Epithelial cell of prostate (primary cell): ENCODE data around the gene RNF138.
"Not testable (repeated sequence)": the region's sequence is repeated elsewhere in the genome, so short reads cannot be mapped to it uniquely, and the experiment has no call there.

Experiments
- DNase-seq: peaks from one replicate; pipeline ENCODE4 v3.0.0-alpha.2; 2011; ENCODE audit warnings: low read depth, low spot score
- H3K27ac ChIP-seq: fragments of 450-650 bp; 2 replicates; pipeline ENCODE4 v1.5.1; 2017; ENCODE audit warnings: mild to moderate bottlenecking

The RNF138 gene

DNA sequence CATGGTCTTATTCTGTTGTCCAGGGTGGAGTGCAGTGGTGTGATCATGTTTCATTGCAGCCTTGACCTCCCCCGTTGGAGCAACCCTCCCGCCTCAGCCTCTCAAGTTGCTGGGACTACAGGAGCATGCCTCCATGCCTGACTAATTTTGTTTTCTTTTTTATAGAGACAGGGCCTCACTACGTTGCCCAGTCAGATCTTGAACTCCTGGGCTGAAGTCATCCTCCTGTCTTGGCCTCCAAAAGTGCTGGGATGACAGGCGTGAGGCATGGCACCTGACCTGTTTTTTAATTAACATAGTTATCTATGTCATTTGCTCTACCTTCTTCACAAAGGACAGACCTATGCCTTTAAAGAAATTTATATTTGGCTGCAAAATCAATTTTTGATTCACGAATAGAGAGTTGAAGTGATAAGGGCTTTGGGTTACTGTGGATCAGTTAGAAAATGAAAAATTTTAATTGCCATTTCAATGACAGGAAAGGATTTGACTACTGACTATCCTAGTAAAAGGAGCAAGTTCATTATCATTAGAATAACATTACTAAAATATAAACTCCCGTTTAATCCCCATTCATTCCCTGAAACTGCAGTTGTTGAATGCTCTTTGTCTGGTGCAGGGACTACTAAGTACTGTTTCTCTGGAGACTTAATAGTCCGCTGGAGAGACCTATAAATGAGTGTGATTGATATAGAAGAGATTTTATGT is 3.7 kb downstream of the RNF138 start:
- DNase-seq, result no peak

DNA sequence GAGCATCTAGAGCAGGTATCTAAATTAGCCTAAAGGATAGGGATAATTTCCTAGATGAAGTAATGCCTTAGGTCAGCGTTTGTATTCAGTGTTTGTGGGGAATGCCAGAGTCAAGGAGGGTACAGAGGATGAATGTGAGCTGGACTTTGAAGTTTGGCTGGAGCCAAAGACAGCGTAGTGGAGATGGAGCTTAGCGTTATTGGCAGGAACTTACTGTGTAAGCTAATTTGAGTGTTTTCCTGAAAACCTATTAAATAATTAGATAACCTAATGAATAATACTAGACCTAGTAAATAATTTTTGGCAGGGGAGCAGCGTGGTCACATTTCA is 4.2 kb downstream of the RNF138 start:
- no peak for DNase-seq
- no peak overlapping the region for H3K27ac ChIP-seq

More for the DNA sequence above, 3.7 kb downstream of the RNF138 start:
- H3K27ac ChIP-seq, result no peak overlapping the region

DNA sequence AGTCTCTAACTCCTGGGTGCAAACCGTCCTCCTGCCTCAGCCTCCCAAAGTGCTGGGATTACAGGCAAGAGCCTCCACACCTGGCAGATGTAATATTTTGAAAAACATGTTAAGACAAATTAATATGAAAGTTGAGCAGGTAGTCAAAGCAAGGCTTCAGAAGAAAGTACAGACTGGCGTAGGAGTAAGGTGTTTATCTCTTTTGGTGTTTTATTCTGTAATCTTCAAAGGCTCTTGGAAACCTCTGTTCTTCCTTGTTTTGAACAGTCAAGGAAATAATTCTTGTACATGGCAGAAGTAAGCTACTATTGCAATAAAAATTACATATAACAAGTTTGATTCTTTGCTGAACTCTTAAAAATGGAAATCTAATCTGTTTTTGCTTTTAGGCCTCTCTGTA is 5.3 kb downstream of the RNF138 start:
- H3K27ac ChIP-seq, result no peak overlapping the region
- DNase-seq, result no peak

DNA sequence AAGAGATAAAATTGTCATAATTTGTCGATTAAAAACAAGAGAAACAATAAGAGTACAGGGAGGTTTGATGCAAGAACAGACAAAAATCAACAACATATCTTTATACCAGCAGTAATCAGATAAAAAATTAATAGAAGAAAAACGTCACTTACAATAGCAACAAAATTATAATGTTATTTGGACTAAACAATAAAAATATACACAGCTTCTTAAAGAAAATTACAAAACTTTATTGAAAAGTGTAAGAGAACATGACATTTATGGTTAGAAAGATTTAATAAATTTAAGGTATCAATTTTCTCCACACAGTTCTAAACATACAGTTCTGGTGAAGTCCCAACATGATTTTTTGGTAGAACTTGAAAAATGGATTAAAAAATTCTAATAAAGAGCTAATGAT is 12.8 kb downstream of the RNF138 start:
- no peak overlapping the region for H3K27ac ChIP-seq
- no peak for DNase-seq

DNA sequence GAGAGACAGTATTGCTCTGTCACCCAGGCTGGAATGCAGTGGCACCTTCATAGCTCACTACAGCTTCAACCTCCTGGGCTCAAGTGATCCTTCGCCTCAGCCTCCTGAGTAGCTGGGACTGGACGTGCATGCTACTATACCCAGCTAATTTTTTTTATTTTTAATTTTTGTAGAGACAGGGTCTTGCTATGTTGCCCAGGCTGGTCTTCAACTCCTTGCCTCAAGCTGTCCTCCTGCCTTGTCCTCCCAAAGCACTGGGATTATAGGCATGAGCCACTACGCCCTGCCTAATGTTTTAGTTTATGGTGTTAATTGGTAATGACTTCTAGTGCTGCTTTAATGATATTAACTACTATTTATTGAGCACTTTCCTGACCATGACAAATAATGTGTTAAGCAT is 18.3 kb downstream of the RNF138 start:
- H3K27ac ChIP-seq, result no peak overlapping the region
- no peak for DNase-seq

DNA sequence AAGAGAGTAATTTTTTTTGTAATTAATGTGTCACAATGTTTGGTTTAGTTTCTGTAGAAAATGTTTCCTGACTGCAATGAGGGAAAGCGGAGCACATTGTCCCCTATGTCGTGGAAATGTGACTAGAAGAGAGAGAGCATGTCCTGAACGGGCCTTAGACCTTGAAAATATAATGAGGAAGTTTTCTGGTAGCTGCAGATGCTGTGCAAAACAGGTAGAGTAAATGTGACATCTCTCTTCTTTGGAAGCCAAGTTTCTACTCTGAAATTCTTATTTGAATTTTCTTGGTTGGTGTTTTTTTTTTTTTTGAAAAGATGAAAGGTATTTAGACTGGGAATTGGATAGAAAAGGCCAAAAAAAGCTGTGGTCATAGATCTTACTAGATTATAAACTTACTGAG is 20.0 kb downstream of the RNF138 start:
- DNase-seq, result no peak
- H3K27ac ChIP-seq, result no peak overlapping the region

DNA sequence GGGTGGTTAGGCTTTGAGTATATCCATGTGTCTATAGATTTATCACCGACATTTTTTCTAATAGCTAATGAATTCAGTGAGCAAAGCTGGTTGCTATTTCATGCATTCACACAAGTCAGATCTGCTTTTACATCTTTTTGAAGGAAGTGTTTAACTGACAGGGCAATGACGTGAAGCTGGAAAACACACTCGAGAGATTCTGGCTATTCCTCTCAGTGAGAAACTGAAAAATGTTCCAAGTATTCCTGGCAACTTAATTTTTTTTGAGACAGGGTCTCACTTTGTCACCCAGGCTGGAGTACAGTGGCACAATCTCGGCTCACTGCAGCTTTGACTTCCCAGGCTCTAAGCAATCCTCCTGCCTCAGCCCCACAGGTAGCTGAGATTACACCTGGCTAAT is 21.2 kb downstream of the RNF138 start:
- no peak overlapping the region for H3K27ac ChIP-seq
- no peak for DNase-seq

DNA sequence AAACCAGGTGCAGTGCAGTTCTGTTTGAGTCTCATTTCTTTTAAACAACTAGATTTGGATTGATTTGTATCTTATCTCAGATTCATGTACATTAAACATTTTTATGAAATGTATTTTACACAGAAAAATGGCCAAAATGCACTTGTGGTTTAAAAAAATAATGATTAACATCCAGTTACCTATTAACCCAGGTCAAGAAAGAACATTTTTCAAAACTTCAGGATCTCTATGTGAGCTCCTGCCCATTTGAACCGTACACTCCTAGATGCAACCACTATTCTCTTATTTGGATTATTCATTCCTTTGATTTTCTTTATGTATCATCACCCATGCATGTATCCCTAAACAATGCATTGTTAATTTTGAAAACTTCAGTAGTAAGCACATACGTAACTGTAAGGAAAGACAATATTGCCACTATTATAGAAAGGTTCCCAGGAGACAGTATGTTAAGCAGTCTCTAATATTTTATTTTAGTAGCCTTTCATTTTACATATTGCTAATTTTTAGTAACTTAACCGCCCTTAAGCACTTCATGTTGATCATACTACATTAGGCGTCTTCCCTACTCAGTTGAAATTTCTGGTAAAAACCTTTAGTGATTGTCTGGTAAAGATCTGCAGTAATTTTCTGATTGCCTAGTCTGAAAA is 22.7 kb downstream of the RNF138 start:
- H3K27ac ChIP-seq, result no peak overlapping the region
- no peak for DNase-seq

DNA sequence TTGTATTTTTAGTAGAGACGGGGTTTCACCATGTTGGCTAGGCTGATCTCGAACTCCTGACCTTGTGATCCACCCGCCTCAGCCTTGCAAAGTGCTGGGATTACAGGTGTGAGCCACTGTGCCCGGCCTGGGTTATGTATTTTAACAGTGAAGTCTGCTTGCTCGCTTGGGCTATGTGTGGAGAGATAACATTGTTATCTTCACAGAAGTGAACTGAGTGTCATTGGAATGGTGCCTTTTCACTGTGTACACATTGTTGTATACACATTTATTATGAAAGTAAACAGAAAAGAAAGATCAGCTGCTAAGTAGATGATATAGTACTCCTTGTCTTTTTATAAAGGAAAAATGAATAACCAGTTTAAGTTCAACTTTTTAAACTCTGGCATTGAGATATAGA is 30.4 kb downstream of the RNF138 start:
- DNase-seq, result no peak
- no peak overlapping the region for H3K27ac ChIP-seq

DNA sequence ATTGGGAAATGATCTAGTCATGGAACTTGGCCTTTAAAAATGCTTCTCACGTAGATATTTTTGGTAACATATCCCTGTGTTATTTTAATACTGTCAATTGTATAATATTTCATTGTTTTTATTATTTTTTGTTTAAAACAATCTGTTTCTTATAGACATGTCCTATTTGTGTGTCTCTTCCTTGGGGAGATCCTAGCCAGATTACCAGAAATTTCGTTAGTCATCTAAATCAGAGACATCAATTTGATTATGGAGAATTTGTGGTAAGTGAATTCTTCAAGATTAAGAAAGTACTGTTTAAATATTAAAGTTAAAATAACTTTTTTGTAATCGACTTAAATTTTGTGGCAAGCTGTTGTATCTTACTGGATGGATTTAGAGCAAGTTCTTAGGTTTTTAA is 34.9 kb downstream of the RNF138 start:
- no peak for DNase-seq
- H3K27ac ChIP-seq, result no peak overlapping the region

DNA sequence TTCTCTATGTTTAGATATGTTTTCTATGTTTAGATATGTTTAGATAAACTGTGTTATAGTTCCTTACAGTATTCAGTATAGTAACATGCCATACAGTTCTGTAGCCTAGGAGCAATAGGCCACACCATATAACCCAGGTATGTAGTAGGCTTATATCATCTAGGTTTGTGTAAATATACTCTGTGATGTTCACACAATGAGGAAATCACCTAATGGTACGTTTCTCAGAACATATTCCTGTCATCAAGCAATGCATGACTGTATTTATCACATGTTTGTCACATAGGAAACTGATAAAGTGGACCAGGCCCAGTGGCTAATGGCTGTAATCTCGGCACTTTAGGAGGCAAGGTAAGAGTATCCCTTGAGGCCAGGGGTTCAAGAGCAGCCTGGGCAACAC is 44.0 kb downstream of the RNF138 start:
- DNase-seq, result no peak
- no peak overlapping the region for H3K27ac ChIP-seq

DNA sequence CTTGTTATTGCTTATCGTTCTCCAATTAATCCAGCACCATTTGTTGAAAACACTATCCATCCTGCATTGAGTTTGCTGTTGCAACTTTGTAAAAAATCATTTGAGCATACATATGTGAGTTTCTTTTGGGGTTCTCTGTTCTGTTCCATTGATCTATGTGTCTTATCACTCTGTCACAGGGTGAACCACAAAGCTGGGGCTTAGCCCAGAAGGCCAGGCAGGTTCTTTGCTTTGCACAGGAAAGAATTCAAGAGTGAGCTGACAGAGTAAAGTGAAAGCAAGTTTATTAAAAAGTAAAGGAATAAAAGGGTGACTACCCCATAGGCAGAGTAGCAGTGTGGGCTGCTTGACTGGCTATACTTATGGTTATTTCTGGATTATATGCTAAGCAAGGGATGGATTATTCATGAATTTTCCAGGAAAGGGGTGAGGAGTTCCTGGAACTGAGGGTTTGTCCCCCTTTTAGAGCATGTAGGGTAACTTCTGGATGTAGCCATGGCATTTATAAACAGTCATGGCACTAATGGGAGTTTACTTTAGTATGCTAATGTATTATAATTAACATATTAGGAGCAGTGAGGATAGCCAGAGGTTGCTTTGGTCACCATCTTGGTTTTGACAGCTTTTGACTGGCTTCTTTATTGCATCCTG is 46.8 kb downstream of the RNF138 start:
- no peak for DNase-seq
- H3K27ac ChIP-seq, result no peak overlapping the region

DNA sequence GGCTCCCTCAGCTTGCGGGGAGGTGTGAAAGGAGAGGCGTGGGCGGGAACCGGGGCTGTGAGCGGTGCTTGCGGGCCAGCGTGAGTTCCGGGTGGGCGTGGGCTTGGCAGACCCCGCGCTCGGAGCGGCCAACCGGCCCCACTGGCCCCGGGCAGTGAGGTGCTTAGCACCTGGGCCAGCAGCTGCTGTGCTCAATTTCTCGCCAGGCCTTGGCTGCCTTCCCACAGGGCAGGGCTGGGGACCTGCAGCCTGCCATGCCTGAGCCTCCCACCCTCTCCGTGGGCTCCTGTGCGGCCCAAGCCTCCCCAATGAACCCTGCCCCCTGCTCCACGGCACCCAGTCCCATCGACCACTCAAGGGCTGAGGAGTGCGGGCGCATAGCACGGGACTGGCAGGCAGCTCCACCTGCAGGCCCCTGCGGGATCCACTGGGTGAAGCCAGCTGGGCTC is 48.2 kb downstream of the RNF138 start:
- no peak for DNase-seq
- H3K27ac ChIP-seq, result no peak overlapping the region

DNA sequence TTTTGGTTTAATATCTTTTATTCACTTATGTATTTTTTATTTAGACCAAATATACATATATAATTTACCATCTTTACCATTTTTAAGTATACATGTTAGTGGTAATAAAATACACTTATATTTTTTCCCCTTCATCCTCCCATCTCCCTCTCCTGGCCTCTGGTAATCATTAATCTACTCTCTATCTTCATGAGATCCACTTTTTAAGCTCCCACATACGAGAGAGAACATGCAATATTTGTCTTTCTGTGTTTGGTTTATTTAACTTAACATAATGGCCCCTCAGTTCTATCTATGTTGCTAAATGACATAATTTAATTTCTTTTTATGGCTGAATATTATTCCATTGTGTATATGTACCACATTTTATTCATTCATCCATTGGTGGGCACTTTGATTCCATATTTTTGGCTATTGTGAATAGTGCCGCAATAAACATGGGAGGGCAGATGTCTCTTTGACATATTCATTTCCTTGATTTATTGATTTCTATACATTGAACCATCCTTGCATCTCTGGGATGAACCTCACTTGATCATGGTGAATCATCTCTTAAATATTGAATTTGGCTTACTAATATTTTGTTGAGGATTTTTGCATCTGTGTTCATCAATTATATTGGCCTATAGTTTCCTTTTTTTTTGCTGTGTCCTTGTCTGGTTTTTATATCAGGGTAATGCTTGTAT is 56.7 kb downstream of the RNF138 start:
- no peak overlapping the region for H3K27ac ChIP-seq
- DNase-seq, result no peak

DNA sequence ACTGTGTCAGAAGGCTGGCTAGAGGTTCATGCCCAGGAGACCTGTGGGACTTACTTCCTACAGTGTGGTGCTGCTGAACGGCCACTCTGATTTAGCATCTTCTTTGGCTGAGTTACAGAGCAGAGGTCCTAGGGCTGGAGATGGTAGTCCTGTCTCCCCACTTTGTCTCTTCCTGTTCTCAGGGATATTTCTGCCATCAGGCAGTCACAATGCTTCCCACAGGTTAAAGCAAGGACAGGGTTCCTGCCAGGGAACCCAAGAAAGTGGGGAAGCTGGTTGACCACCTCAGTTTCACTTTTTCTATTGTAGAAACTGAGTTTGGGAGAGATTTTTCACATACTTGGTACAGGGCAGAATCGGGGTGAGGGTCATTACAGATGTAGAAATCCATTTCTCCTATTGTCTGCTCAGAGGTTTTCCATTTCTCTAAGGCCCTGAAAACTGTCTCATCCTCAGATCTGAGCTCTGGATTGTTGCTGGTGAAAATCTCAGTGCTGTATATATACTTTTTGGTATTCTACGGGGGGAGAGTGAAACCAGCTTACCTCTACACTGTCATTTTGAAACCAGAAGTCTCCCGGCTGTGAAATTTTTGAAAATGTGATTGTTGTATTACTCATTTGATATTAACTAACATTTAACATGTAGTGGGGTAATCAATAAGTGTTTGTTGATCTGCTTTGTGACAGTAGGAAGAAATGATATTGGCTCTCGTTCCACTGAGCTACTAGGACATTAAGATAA is 61.2 kb downstream of the RNF138 start:
- no peak overlapping the region for H3K27ac ChIP-seq
- no peak for DNase-seq

DNA sequence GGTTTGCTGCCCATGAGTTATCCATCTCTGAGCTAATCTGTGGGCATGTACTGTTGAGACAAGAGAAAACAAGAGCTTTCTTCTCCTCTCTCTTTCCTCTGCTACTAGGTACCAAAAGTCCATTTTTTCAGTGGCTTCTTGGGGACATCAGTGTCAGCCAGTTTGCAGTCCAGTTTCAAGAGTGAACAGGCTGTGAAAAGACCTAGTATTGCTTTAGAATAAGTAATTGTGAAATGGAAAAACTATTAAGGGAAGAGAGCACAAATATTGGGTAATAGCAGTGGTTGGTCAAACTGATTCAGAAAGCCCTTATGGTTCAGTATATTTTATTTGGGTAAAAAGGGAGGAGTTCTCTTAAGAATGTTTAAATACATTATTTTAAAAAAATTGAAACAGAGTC is 65.2 kb downstream of the RNF138 start:
- no peak for DNase-seq
- H3K27ac ChIP-seq, result no peak overlapping the region

DNA sequence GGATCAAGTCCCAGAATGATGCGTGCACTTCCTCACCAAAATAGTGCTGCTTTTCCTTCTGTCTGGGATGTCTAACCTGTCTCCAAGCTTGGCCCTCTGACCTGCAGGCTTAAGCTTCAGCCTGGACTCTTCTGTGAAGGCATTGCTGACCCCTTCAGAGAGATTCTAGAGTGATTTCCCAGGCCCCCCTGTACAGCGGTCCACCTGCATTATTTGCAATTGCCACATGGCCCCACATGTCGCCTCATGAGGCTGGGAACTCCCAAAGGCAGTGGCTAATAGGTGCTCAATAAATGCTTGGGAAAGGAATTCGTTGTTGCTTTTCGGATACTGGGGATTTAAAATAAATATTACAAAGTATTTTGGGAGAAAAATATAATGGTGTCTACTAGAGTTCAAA is 65.9 kb downstream of the RNF138 start:
- no peak for DNase-seq
- no peak overlapping the region for H3K27ac ChIP-seq

DNA sequence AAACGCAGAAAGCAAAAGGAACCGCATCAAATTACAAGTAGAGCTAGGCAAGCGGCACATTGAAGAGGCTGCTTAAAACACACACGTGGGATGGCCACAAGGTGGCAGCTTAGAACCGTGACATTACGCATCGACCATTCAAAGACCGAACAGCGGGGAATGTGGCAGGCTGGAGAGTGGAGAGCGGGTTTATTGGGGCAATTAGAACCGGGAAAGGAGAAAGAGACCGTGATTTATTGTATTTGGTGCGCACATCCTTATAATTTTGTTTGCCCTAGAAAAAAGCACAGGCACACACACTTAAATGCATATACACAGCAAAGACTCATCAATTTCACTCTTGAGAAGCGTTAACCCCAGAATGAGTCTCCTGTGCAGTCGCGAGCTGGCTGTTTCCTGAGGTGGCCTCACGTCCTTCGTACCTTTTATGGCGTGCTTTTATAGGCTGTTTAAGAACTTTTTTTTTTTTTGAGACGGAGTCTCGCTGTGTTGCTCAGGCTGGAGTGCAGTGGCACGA is 66.5 kb downstream of the RNF138 start:
- peak; percentile 48 for DNase-seq
- H3K27ac ChIP-seq, result no peak overlapping the region

DNA sequence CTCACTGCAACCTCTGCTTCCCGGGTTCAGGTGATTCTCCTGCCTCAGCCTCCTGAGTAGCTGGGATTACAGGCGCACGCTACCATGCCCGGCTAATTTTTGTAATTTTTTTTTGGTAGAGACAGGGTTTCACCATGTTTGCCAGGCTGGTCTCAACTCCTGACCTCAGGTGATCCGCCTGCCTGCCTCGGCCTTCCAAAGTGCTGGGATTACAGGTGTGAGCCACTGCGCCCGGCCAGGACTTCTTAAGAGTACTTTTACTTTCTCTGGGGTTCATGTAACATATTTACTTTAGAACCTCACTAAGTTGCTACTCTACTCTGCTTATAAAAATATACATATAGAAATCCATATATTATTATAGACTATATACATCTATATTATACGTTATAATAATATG is 67.0 kb downstream of the RNF138 start:
- DNase-seq, H3K27ac ChIP-seq: not testable (repeated sequence)

DNA sequence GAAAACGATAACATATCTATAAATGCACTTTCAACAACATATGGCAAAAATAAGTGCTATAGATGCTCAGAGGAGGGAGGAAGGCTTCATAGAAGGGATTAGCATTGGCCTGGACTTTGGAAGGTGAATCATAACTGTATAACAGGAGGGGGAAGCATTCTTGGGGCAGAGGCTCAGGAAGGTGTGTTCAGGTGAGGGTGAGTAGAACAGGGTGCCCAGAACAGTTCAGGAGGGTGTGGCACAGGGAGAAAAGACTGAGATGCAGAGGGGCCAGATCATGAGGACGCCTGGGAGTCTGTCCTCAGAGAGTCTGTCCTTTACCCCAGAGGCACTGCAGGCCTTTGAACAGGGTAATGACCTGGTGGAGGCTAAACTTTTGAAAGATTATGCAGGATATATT is 68.9 kb downstream of the RNF138 start:
- no peak overlapping the region for H3K27ac ChIP-seq
- DNase-seq, result no peak
